Measurements from ENCODE around the gene ERICH4.
"Not testable (repeated sequence)": the region's sequence is repeated elsewhere in the genome, so short reads cannot be mapped to it uniquely, and the experiment has no call there.

Gene ERICH4

DNA sequence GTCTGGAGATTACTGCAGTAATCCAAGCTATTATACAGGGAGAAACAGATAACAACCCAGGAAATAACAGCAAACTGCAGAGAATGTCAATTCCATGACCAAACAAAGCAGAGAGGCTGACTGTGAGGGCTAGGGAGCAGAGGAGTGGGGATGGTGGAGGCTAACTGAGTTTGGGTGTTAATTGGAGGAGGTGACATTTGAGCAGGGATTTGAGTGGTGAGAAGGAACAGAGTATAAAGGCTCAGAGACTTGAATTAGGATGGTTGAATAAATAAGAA, 6.3 kb upstream of the ERICH4 start:
- no peak for DNase-seq

DNA sequence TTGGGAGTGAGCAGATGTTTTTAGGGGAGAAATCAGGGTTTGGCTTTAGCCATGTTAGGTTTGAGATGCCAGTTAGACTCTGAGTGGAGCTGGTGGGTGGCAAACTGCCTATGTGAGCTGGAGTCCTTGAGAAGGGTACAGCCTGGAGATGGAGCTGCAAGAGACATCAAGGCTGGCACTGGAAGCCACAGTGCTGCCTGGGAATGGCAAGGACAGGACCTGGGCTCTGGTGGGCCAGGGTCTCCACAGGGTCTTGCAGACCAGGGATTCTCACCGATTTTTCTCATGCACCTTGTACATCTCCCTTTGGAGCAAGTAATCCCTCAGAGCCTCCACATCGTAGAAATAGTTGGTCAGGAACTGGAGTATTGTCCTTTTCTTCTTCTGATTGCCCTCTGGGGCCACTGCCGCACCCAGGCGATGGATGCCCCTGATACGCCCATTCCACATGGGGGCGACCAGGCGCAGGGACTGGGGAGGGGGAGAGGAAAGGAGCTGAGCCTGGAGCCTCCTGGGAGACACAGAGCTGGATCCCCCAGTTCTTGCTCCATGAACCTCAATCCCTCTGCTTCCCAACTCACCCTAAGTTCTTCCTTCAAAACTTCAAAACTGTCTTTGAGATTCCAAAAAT, 4.9 kb upstream of the ERICH4 start:
- DNase-seq = no peak

DNA sequence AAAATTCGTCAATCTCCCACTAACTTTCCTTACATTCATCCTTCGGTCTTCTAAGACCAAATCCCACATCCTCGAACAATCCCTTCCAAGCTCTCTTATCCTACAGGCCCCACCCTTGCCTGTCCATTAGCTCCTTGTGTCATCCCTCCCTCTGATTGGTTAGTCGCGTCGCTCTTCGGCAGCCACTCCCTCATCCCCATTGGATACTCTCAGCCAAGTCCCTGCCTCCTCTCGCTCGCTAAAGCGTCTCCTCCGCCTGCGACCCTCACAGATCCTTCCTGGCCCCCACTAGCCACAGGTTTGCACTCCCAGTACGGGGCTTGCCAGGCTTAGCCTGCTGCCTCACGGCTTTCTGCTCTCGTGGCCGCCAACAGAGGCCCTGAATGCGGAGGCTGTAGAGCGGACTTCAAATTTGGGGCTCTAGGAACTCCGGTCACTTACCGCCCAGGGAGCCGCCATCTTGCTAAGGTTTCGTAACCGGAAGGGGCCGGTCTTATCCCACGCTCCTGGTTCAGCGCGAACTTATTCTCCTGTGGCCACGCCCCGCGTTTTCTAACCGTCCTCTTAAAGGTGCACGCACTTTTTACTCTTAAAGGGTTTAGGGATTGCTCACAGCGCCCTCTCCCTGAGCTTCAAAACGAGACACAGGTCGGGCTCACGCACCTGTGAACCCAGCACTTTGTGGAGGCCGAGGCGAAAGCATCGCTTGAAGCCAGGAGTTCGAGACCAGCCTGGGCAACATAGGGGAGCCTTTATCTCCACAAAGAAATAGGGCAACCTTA, 3.3 kb upstream of the ERICH4 start, which contains the start of gene DMAC2:
Gene DMAC2 (minus strand): TSS at position 472 of the 782 bp plus-strand sequence. CDS start 13 bp downstream, at position 459.
- DNase-seq = peak; percentile 99

DNA sequence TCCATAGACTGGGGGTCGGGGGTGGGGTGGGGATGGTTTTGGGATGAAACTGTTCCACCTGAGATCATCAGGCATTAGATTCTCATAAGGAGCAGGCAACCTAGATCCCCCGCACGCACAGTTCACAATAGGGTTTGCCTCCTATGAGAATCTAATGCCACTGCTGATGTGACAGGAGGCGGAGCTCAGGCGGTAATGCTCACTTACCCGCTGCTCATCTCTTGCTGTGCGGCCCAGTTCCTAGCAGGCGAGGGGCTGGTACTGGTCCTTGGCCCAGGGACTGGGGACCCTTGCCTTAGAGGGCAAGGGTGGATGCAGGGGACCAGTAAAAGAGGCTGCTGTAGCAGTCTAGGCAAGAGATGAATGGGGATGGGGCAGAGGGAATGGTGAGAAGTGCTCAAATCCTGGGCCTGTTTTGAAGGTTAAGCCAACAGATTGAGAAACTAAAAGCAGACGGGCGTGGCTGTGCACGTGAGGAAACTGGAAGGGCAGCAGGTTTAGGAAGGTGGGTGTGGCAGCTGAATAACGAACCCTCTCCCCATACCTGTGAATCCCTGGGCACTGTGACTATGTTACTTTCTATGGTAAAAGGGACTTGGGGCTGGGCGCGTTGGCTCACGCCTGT, 1.5 kb upstream of the ERICH4 start:
- DNase-seq = no peak

DNA sequence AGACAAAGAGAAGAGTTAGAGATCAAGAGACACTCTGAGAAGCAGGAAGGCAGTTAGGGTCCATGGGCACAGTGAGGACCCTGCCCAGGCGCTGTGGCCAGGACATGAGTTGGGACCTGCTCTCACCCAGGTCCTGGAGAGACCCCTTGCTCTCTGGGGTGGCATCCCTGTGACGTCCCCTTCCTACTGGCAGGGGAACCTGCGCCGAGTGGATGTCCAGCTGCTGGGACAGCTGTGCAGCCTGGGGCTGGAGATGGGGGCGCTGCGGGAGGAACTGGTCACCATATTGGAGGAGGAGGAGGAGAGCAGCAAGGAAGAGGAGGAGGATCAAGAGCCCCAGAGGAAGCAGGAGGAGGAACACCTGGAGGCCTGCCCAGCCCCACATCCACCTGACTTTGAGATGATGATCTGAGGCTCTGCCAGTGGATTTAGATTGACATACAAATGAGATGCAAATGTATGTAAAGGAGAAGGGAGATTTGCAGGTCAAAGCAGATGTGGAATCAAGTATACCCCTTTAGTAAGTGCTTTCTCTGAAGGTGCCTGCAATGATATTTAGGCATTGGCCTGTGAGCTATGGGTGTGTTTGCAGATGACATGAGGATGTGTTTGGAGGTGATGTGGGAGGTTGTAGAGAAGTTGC, 978 bp downstream of the ERICH4 start:
- DNase-seq = no peak

DNA sequence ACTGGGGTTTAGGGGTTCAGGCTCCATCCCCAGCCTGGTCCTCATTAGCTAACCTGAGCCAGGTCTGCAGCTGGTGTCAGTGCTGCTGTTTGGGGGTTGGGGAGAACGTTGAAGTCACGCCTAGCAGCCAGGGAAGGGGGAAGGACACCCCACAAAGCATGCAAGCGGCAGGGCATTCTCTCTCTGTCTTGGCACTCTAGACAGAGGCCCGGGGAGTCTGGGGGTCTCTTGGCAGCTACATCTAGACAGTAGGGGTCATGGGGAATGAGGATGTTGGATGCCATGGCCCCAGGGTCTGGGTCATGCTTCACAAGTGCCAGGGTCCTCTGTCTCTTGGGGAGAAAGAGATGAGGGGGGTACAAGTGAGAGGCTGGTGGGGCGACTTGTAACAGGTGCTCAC, 2.6 kb downstream of the ERICH4 start:
- no peak for DNase-seq

DNA sequence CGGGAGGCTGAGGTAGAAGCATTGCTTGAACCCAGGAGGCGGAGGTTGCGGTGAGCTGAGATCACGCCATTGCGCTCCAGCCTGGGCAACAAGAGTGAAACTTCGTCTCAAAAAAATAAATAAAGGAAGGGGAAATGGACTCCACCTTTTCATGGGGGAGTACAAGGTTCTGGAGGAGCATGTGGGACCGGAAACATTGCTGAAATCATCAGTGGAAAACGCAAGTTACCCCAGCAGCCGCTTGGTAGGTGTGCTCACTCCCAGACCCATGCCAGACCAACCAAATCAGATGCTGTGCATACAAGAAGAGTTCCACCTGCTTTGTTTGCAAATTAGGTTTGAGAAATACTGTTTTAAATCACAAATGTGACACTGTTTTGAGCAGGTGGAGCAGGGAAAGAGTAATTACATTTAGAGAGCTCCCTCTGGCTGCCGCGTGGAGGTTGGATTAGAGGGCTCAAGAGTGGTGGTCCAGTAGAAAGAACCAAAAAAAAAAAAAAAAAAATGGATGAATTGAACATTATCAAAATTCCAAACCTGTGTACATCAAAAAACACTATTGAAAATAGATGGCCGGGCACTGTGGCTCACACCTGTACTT, 4.9 kb downstream of the ERICH4 start:
- DNase-seq = no peak

DNA sequence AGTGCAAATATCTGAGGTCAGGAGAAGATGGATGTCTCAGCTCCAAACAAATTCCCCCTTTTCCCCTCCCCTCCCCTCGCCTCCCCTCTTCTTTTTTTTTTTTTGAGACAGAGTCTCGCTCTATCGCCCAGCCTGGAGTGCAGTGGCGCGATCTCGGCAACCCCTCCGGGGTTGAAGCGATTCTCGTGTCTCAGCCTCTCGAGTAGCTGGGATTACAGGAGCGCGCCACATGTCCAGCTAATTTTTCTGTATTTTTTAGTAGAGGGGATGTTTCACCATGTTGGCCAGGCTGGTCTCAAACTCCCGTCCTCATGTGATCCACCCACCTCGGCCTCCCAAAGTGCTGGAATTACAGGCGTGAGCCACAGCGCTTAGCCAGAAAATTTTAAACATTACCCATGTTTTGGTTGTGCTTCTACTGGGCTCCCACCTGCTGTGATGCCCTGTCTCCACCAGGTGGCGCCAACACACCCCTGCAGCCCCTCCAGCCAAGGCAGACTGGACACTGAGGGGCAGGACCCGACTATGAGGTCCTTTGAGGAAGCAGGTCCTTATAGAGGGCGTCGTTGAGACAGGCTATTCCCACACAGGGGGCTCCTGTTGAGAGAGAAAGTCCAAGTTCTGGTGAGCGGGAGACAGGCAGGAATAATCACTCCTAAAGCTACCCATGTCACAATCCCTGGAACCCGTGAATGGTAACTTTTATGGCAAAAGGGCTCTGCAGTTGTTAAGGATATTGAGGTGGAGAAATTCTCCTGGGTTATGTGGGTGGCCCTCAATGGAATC, 6.3 kb downstream of the ERICH4 start:
- peak; percentile 89 for DNase-seq

DNA sequence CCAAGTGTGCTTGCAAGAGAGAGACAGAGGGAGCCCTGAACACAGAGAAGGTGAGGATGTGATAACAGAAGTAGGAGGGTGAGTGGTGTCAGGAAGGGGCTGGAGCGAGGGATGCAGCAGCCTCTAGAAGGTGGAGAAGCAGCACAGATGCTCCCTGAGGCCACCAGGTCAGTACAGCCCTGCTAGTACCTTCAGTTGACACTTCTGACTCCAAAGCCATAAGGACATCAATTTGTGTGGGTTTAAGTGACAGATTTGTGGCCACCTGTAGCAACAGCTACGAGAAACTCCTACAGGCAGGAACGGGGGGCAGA, 6.9 kb downstream of the ERICH4 start:
- DNase-seq = no peak

DNA sequence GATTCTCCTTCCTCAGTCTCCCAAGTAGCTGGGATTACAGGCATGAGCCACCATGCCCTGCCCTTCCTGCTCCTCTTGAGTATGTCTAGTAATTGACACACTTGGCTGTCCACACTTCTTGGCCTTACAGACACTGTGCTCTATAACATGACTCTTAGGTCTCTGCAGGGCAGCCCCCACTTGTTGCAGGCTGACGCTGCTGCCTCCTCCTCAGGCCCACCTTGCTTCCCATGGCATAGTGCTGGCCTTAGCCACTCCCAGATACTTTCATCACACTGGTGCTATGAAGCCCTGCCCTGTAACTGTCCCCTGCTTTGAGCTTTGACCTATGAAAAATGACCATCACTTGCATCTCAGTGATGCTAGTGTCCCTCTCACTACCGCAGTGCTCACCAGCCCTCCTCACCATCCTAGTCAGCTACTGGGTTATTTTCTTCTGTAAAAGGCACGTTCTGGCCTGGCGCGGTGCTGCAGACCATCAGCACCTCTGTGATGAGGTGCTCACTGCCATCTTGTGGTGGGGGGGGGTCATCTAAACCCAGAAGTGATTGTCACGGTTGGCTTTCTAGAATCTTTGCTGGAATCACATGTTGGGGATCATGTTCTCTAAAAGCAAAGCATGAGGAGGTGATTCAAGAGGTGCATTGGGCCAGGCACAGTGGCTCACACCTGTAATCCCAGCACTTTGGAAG, 9.8 kb downstream of the ERICH4 start:
- DNase-seq = no peak

DNA sequence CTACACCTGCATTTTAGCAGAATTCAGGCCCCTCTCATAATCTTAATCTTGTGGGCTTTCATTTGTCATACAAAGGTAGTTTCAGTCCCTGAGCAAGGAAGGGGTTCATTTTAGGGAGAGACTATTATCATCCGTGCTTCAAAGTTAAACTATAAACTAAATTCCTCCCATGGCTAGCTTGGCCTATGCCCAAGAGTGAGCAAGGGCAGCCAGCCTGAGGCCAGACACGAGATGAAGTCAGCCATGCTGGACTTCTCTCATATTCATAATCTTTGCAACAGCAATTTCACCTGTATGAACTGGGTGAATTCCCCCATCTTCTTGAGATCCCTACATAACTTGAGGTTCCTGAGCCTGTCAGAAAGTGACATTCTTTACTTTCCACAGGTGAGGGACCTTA, 13.0 kb downstream of the ERICH4 start:
- no peak for DNase-seq

DNA sequence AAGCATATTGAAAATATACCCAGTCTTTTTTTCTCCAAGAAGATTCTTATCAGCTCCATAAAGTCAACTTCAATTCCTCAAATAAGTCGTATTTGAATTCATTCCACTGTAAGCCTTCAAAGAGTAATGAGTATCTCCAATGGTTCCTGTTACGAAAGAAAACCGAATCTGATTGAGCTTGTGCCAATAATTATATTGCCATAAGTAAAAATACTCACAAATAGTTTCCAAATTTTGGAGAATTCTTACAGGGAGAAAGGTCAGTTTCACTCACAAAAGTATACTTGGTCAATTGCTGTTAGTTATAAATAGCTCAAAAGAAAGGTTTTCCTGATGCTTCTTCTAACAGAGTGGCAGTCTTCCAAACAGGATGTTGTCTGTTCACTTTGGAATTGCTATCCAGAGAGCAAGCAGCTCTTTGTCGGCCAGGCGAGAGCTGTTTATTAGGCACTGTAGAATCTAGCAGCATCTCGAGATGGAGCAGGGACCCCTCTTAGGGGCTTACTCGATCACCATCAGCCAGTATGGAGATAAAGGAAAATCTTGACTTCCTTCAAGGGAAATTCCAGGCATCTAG, 13.5 kb downstream of the ERICH4 start:
- DNase-seq = no peak

DNA sequence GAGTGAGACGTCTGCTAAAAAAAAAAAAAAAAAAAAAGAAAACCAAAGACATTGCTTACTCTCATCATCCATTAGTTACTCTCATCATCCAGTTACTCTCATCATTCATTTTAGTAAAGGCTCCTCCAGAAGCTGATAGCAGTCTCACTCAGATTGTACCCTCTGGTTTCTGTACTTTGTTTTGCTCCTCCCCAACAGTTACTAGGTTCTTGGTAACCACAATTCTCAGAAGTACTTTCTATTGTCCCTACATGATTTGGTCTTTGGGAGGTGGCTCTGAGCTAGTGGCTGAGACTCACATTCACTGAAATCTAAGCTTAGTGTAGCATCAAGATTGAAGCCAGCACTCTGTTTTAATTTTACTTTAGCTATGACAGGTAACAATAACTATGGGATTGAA, 14.3 kb downstream of the ERICH4 start:
- DNase-seq = no peak

DNA sequence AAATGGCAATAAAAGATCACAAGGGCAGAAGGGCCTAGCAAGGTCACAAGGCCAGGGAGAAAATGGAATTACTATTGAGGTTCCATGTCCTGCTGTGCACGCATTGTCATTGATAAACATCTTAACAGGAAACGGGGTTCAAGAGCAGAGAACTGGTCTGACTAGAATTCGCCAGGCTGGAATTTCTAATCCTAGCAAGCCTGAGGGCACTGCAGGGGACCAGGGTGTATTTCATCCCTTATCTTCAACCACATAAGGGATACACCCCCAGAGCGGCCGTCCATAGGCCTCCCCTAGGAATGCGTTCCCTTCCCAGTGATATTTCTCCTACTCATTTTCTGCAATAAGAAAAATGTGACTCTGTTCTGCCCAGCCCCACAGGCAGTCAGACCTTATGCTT, 19.5 kb downstream of the ERICH4 start:
- DNase-seq = no peak

DNA sequence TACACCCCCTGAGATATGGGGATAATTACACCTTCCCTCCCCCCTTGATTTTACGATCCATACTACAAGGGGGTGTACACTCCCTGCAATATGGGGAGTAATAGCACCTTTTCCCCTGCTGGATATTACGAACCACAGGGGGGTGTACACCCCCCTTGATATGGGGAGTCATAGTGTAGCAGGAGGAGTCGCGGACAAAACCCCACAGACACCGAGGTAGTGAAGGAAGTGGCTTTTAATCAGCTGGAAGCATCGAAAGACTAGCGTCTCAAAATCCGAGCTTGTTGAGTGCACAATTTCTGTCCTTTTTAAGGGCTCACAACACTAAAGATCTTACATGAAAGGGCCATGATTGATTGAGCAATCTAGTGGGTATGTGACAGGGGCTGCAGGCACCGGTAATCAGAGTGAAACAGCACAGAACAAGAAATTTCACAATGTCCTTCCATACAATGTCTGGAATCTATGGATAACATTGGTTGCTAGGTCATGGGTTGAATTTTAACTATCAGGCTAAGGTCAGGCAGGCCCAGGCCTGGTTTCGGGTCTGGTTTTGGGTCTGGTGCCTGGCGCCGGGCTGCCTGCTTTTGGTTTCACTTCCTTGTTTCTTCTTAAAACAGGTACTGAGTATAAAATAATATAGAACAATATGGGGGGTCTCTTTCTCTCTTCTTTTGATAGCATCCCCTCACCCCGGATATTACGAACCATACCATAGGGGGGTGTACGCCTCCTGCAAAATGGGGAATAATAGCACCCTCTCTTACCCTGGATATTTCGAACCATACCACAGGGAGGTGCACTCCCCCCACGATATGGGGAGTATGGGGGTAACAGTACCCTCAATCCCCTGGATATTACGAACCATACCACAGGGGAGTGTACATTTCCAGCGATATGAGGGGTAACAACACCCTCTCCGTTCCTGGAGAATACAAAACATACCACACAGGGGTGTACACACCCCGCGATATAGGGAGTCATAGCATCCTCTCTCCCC, 20.6 kb downstream of the ERICH4 start:
- not testable (repeated sequence) for DNase-seq

DNA sequence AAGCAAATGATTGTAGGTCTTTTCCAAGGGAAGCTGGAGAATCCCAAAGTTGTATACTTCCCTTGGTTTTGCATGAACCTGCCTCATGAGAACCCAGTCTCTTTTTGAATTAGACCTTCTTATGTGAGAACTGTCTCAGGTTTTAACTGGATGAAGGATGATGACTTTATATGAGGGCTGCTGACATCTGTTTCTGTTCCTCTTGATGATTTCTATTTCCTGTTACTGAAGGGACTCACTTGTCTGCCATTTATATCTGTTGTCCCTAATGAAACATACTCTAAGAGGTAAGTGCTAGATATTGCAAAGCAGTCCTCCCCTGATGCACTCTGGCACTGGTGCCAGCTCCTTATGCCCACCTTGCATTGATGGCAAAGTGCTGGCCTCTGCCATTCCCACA, 33.6 kb downstream of the ERICH4 start:
- no peak for DNase-seq

DNA sequence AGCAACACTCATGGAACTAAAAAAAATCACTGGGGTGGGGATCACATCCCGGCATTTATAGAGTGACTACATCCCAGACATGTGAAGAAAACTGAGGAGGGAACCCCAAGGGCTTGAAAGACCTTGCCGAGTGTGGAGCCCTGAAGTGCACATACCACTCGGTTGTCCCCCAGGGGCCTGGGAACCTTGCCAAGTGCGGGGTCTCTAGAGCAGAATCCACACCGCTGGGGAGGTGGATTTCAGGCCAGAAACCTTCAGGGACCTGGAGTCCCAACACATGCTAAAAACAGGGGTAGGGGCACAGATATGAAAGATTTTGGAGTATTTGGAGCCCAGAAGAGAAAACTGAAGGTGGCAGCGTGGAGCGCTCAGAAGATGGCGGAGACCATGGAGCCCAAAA, 35.2 kb downstream of the ERICH4 start:
- DNase-seq = no peak

DNA sequence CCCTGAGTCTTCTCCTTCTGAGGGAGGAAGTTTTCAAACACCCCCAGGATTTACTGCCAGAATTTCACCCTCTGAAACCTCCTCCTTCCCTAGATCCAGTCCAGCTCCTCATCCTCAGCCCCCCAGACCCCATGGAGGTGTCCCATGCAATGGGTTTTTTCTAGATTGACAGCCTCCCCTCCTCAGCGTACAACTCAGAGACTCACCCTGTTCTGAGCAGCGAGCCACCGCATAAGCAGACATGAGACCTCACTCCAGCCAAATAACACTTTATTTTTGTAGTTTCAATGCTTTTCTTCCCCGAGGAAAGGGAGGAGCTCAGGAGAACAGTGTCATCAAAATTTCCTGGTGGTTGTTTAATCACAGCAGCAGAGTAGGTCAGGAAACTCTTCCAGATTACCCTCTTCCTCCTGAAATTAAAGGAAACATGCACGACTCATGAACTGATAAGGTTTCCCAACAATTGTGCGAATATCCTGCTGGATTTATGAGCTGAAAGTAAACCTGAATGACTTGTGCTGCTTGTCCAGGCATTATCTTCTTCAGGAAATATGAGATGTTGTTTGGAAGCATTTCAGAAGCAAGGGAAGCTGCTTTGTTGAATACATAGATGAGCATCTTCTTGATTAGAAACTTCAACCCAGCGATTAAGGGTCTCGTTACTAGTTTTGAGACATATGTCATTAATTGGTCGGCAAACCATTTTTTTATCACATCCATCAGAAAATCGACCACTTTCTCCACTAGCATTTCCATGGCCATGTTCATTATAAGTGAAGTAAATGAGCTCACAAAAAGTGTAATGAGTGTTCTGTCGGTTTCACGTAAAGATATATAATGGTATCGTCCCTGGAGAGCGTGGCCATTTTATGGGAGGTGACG, 36.2 kb downstream of the ERICH4 start:
- no peak for DNase-seq

DNA sequence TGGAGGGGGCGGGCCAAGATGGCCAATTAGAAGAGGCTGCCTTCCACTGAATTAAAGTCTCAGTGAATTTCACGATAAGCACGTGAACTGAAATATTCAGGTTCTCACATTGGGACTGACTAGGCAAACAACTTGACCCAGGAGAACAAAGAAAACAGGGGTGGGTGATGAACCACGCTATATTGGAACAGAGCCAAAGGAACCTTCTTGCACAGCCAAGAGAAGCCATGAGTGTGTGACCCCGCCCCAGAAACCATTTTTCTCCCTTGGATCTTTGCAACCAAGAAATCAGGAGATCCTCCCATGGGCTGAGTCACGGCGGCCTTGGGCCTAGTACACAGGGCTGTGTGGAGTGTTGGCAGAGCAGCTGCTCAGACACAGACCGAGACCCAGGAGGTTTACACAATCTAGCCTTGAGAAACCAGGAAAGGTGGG, 36.8 kb downstream of the ERICH4 start:
- DNase-seq = no peak
